ENCODE measurements around the gene SHQ1. TPM values are rescaled to one million over a fixed set of nuclear protein-coding genes. Genes with fewer than 3 reads are reported as not detected.

The SHQ1 gene
- total RNA-seq, 1 experiment from 2014 or later = 24.8 TPM

- intact Hi-C loops (cut with micrococcal nuclease; ENCODE audit: unreplicated experiment) = no loop called here
- H3K4me3 ChIP-seq = no peak overlapping the region
- no peaks in the 10 kb centered on the region for H3K27me3 ChIP-seq (ENCODE audit: insufficient read depth, low read depth)
- no peaks in the 10 kb centered on the region for H3K4me1 ChIP-seq (replicated peaks; ENCODE audit: insufficient read depth)
- no peak overlapping the region for H3K4me2 ChIP-seq
- CTCF ChIA-PET = no interaction called here
- no peaks in the 10 kb centered on the region for H3K36me3 ChIP-seq (ENCODE audit: low read depth)
- TF ChIP-seq EZH2 (IDR thresholded peaks at IDR 0.05; ENCODE audit: low read depth) = no peak
- TF ChIP-seq CTCF (conservative IDR thresholded peaks at IDR 0.05) = no peak
- BruUV-seq (replicated peaks) = no TSS peak
- H3K9me2 ChIP-seq (ENCODE audit: insufficient read depth) = no peaks in the 10 kb centered on the region
- no peaks in the 10 kb centered on the region for H4K20me1 ChIP-seq (ENCODE audit: insufficient read depth)
- no peak for DNase-seq
- no peak overlapping the region for H3K27ac ChIP-seq
- H2AFZ ChIP-seq = no peak overlapping the region
- H3K79me2 ChIP-seq (ENCODE audit: low read depth) = no peaks in the 10 kb centered on the region
- no peaks in the 10 kb centered on the region for H3F3A ChIP-seq (ENCODE audit: insufficient read depth, low read depth)
- no peaks in the 10 kb centered on the region for H3K9me3 ChIP-seq (ENCODE audit: insufficient read depth, low read depth)
- POLR2A ChIA-PET (ENCODE audit: unreplicated experiment) = no interaction called here
These were observed 86.8 kb downstream of the SHQ1 start for GRCh38 chr3:72761410-72761809.

GRCh38 chr3:72760225-72760624, 88.0 kb downstream of the SHQ1 start:
- Histone ChIP-seq H2AFZ (no peak overlapping the region), H4K20me1 (ENCODE audit: insufficient read depth) (no peaks in the 10 kb centered on the region), H3K9me2 (ENCODE audit: insufficient read depth) (no peaks in the 10 kb centered on the region), H3K4me3 (no peak overlapping the region), H3K4me1 (replicated peaks; ENCODE audit: insufficient read depth) (no peaks in the 10 kb centered on the region), H3K36me3 (ENCODE audit: low read depth) (no peaks in the 10 kb centered on the region), H3K79me2 (ENCODE audit: low read depth) (no peaks in the 10 kb centered on the region), H3K4me2 (no peak overlapping the region), H3F3A (ENCODE audit: insufficient read depth, low read depth) (no peaks in the 10 kb centered on the region), H3K9me3 (ENCODE audit: insufficient read depth, low read depth) (no peaks in the 10 kb centered on the region), H3K27me3 (ENCODE audit: insufficient read depth, low read depth) (no peaks in the 10 kb centered on the region), H3K27ac (no peak overlapping the region)
- no peak for DNase-seq
- ChIA-PET CTCF (no interaction called here), POLR2A (ENCODE audit: unreplicated experiment) (no interaction called here)
- BruUV-seq (replicated peaks) = no TSS peak
- intact Hi-C loops (cut with micrococcal nuclease; ENCODE audit: unreplicated experiment) = no loop called here
- TF ChIP-seq CTCF (conservative IDR thresholded peaks at IDR 0.05) (no peak), EZH2 (IDR thresholded peaks at IDR 0.05; ENCODE audit: low read depth) (no peak)

- H3K4me1 ChIP-seq (replicated peaks; ENCODE audit: insufficient read depth) = no peaks in the 10 kb centered on the region
- no peak overlapping the region for H3K4me2 ChIP-seq
- ChIA-PET CTCF (no interaction called here), POLR2A (ENCODE audit: unreplicated experiment) (no interaction called here)
- H3K27me3 ChIP-seq (ENCODE audit: insufficient read depth, low read depth) = no peaks in the 10 kb centered on the region
- H4K20me1 ChIP-seq (ENCODE audit: insufficient read depth) = no peaks in the 10 kb centered on the region
- TF ChIP-seq CTCF (conservative IDR thresholded peaks at IDR 0.05) (no peak), EZH2 (IDR thresholded peaks at IDR 0.05; ENCODE audit: low read depth) (no peak)
- intact Hi-C loops (cut with micrococcal nuclease; ENCODE audit: unreplicated experiment) = no loop called here
- no peak overlapping the region for H3K4me3 ChIP-seq
- no peak for DNase-seq
- no peaks in the 10 kb centered on the region for H3F3A ChIP-seq (ENCODE audit: insufficient read depth, low read depth)
- no peaks in the 10 kb centered on the region for H3K36me3 ChIP-seq (ENCODE audit: low read depth)
- H3K27ac ChIP-seq = no peak overlapping the region
- no peaks in the 10 kb centered on the region for H3K9me3 ChIP-seq (ENCODE audit: insufficient read depth, low read depth)
- no TSS peak for BruUV-seq (replicated peaks)
- H2AFZ ChIP-seq = no peak overlapping the region
- H3K79me2 ChIP-seq (ENCODE audit: low read depth) = no peaks in the 10 kb centered on the region
- H3K9me2 ChIP-seq (ENCODE audit: insufficient read depth) = no peaks in the 10 kb centered on the region
These were observed 91.3 kb downstream of the SHQ1 start for GRCh38 chr3:72756900-72757299.
